Lower leg skin (tissue), 3 donors: ENCODE results near the gene ZFP42.

ENCODE experiments used
- POLR2A ChIP-seq, 2 donors: fragments of 450-650 bp; IDR thresholded peaks; one replicate each; pipeline ENCODE4 v1.6.1; 2016 to 2017; ENCODE audit warnings: antibody characterized with exemption in 2 of 2, mild to moderate bottlenecking in 1 of 2, moderate library complexity in 1 of 2
- TF ChIP-seq, protein P1 (sequence below), 3 donors: fragments of 450-650 bp; IDR thresholded peaks; one replicate each; pipeline ENCODE4 v1.5.1; 2016; ENCODE audit warnings: antibody characterized with exemption in 3 of 3, mild to moderate bottlenecking in 3 of 3, moderate library complexity in 2 of 3

DNA sequence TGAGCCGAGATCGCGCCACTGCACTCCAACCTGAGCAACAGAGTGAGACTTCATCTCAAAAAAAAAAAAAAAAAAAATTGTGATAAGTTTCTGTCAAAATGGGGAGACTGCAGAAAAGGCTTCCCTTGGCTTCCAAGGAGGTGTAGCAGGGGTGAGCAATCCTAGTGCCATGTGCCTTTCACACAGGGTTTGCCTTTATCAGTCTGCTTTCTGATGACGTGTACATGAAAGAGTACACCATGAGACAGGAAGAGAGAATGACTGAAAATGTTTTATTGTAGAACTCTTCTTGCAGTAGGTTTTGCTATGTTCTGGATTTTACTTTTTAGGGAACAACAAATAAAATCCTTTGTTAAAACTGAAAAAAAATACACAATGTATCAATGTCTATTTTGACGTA is 23.4 kb upstream of the ZFP42 start:
- TF ChIP-seq, protein P1, sequence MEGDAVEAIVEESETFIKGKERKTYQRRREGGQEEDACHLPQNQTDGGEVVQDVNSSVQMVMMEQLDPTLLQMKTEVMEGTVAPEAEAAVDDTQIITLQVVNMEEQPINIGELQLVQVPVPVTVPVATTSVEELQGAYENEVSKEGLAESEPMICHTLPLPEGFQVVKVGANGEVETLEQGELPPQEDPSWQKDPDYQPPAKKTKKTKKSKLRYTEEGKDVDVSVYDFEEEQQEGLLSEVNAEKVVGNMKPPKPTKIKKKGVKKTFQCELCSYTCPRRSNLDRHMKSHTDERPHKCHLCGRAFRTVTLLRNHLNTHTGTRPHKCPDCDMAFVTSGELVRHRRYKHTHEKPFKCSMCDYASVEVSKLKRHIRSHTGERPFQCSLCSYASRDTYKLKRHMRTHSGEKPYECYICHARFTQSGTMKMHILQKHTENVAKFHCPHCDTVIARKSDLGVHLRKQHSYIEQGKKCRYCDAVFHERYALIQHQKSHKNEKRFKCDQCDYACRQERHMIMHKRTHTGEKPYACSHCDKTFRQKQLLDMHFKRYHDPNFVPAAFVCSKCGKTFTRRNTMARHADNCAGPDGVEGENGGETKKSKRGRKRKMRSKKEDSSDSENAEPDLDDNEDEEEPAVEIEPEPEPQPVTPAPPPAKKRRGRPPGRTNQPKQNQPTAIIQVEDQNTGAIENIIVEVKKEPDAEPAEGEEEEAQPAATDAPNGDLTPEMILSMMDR (IDR thresholded peaks at IDR 0.05) = no peak
- no peak for TF ChIP-seq POLR2A (IDR thresholded peaks at IDR 0.05)
